HepG2 (cell line): ENCODE measurements around the gene BCAS3. TPM values are rescaled to one million over a fixed set of nuclear protein-coding genes. Genes with fewer than 3 reads are reported as not detected.

Experiments
- CEBPB ChIP-seq: IDR thresholded peaks from 2 replicates; pipeline ENCODE4 v1.6.1; 2011; ENCODE audit warnings: low read depth, low read length, improper control_type of control experiment, borderline replicate concordance
- EZH2 ChIP-seq: conservative IDR thresholded peaks from 2 replicates; pipeline ENCODE4 v1.6.1; 2012; ENCODE audit warnings: mild to moderate bottlenecking, low read depth, low read length, moderate library complexity
- GATAD2A ChIP-seq: IDR thresholded peaks from 2 replicates; pipeline ENCODE4 v1.6.1; 2016
- HDAC2 ChIP-seq: sonication (generic); formaldehyde crosslinking; IDR thresholded peaks from 2 replicates; pipeline ENCODE4 v1.4.0; 2020; ENCODE audit warnings: missing genetic modification reagents
- ISL2 ChIP-seq: sonication (generic); formaldehyde crosslinking; IDR thresholded peaks from 2 replicates; pipeline ENCODE4 v1.5.0; 2020; ENCODE audit warnings: missing genetic modification reagents
- NCOA1 ChIP-seq: sonication (generic); formaldehyde crosslinking; IDR thresholded peaks from 2 replicates; pipeline ENCODE4 v1.9.0; 2021; ENCODE audit warnings: missing genetic modification reagents
- NFIB ChIP-seq: sonication (generic); formaldehyde crosslinking; IDR thresholded peaks from 2 replicates; pipeline ENCODE4 v1.9.0; 2021; ENCODE audit warnings: missing genetic modification reagents, mild to moderate bottlenecking, borderline replicate concordance
- NFRKB ChIP-seq: fragments of 450-650 bp; IDR thresholded peaks from 2 replicates; pipeline ENCODE4 v1.6.1; 2017
- RCOR2 ChIP-seq: IDR thresholded peaks from 2 replicates; pipeline ENCODE4 v1.6.1; 2016; ENCODE audit warnings: missing biosample characterization, missing genetic modification reagents
- REL ChIP-seq: sonication (generic); formaldehyde crosslinking; conservative IDR thresholded peaks from 2 replicates; pipeline ENCODE4 v1.8.0; 2022; ENCODE audit warnings: mild to moderate bottlenecking, missing genetic modification reagents, moderate library complexity
- SOX13 ChIP-seq, 3 experiments: fragments of 450-650 bp in 1 of 3; sonication (generic) in 1 of 3; formaldehyde crosslinking in 1 of 3; IDR thresholded peaks in 2 of 3; conservative IDR thresholded peaks in 1 of 3; 2 replicates each; pipeline versions ENCODE4 v1.5.0 to v1.6.1; 2016 to 2020; ENCODE audit warnings: antibody characterized with exemption in 1 of 3, mild to moderate bottlenecking in 1 of 3, missing compliant biosample characterization in 1 of 3, missing genetic modification reagents in 1 of 3, moderate library complexity in 1 of 3
- TEAD3 ChIP-seq: optimal IDR thresholded peaks from 2 replicates; pipeline ENCODE3; 2016; ENCODE audit warnings: borderline replicate concordance
- USF2 ChIP-seq, 2 experiments: sonication (generic) in 1 of 2; formaldehyde crosslinking in 1 of 2; IDR thresholded peaks; 2 replicates each; pipeline versions ENCODE4 v1.5.1 to v1.6.1; 2011 to 2020; ENCODE audit warnings: borderline replicate concordance in 1 of 2, low read depth in 1 of 2, low read length in 1 of 2, mild to moderate bottlenecking in 1 of 2, missing genetic modification reagents in 1 of 2, moderate library complexity in 1 of 2
- ZBTB20 ChIP-seq: sonication (generic); formaldehyde crosslinking; IDR thresholded peaks from 2 replicates; pipeline ENCODE4 v1.8.1; 2023; ENCODE audit warnings: missing genetic modification reagents, low read depth, mild to moderate bottlenecking, borderline replicate concordance
- ZBTB21 ChIP-seq: sonication (generic); formaldehyde crosslinking; IDR thresholded peaks from 2 replicates; pipeline ENCODE4 v1.4.0; 2020; ENCODE audit warnings: missing genetic modification reagents
- ZBTB34 ChIP-seq: sonication (generic); formaldehyde crosslinking; IDR thresholded peaks from 2 replicates; pipeline ENCODE4 v1.8.0; 2022; ENCODE audit warnings: mild to moderate bottlenecking, missing genetic modification reagents
- ZFP82 ChIP-seq: sonication (generic); formaldehyde crosslinking; IDR thresholded peaks from 2 replicates; pipeline ENCODE4 v1.5.1; 2020; ENCODE audit warnings: mild to moderate bottlenecking, missing genetic modification reagents, borderline replicate concordance
- ZFY ChIP-seq: sonication (generic); formaldehyde crosslinking; IDR thresholded peaks from 2 replicates; pipeline ENCODE4 v1.4.0; 2020; ENCODE audit warnings: missing genetic modification reagents
- ZNF143 ChIP-seq: sonication (generic); formaldehyde crosslinking; IDR thresholded peaks from 2 replicates; pipeline ENCODE4 v1.4.0; 2020; ENCODE audit warnings: missing genetic modification reagents
- ZNF280D ChIP-seq: sonication (generic); formaldehyde crosslinking; IDR thresholded peaks from 2 replicates; pipeline ENCODE4 v1.5.1; 2020; ENCODE audit warnings: mild to moderate bottlenecking, missing genetic modification reagents
- ZNF317 ChIP-seq: sonication (generic); formaldehyde crosslinking; IDR thresholded peaks from 2 replicates; pipeline ENCODE4 v1.5.0; 2020; ENCODE audit warnings: mild to moderate bottlenecking, missing genetic modification reagents
- ZNF674 ChIP-seq: sonication (generic); formaldehyde crosslinking; IDR thresholded peaks from 2 replicates; pipeline ENCODE4 v1.5.0; 2020; ENCODE audit warnings: low read depth, mild to moderate bottlenecking, missing genetic modification reagents
- ZNF75D ChIP-seq: sonication (generic); formaldehyde crosslinking; IDR thresholded peaks from 2 replicates; pipeline ENCODE4 v1.8.1; 2023; ENCODE audit warnings: missing genetic modification reagents, mild to moderate bottlenecking, borderline replicate concordance
- ZNF766 ChIP-seq: sonication (generic); formaldehyde crosslinking; IDR thresholded peaks from 2 replicates; pipeline ENCODE4 v1.5.0; 2020; ENCODE audit warnings: missing genetic modification reagents, borderline replicate concordance
- polyA plus RNA-seq, 8 experiments: library from polyadenylated mRNA; depleted of rRNA in 3 of 8; stranded (reverse) in 7 of 8; unstranded in 1 of 8; fragments of >200 nt; fragmentation: Illumina TruSeq in 4 of 8; extraction: Trizol in 4 of 8; gene quantifications; 2 replicates each; pipeline versions ENCODE4 v1.2.1 to v1.2.3, GENCODE V29; 2011 to 2016; ENCODE audit warnings: low read depth in 4 of 8, missing spikeins in 1 of 8, mixed read lengths in 1 of 8; ENCODE audit not compliant: insufficient read depth in 1 of 8
- total RNA-seq, 5 experiments: library from RNA; depleted of rRNA; stranded (reverse); fragments of >200 nt; fragmentation: Illumina TruSeq; extraction: Trizol; gene quantifications; 2 replicates each; pipeline ENCODE4 v1.2.3, GENCODE V29; 2016; ENCODE audit warnings: low read depth in 1 of 5

The BCAS3 gene
- total and polyA plus RNA-seq, 2 of the 13 experiments (the other 11 are each of a cell fraction or from before 2014, with no cell fraction given) = 10.7 to 11.2 TPM

GRCh38 chr17:61065263-61065773 is 387.7 kb downstream of the BCAS3 start (continued):
- peak; percentile 64 for TF ChIP-seq GATAD2A (CRISPR knock-in tag)
- TF ChIP-seq TEAD3 (CRISPR knock-in tag) = peak; percentile 26
- 0 out of 2 replicates have a peak, but pooled peaks have one; percentile 9 for TF ChIP-seq ISL2 (CRISPR knock-in tag)
- TF ChIP-seq USF2 (IDR thresholded peaks at IDR 0.05; ENCODE audit: low read depth, low read length) = no peak
- no peak for TF ChIP-seq USF2 (CRISPR knock-in tag; IDR thresholded peaks at IDR 0.05; ENCODE audit: borderline replicate concordance)
- TF ChIP-seq NCOA1 (CRISPR knock-in tag) = no peak
- TF ChIP-seq EZH2 = no peak
- TF ChIP-seq ZBTB34 (CRISPR knock-in tag) = no peak
- TF ChIP-seq NFIB (CRISPR knock-in tag) = no peak
- TF ChIP-seq ZNF766 (CRISPR knock-in tag) = peak; percentile 68; the same call in 1 of the 2 replicates
- no peak for TF ChIP-seq ZBTB20 (CRISPR knock-in tag)
- TF ChIP-seq ZNF674 (CRISPR knock-in tag) = no peak
- TF ChIP-seq ZNF317 (CRISPR knock-in tag) = no peak
- peak; percentile 62; the same call in 1 of the 2 replicates for TF ChIP-seq ZBTB21 (CRISPR knock-in tag)
- TF ChIP-seq SOX13 (IDR thresholded peaks at IDR 0.05) = no peak
- peak in 1 of 2 experiments; percentile 69; a peak in 2 of 4 replicates for TF ChIP-seq SOX13 (CRISPR knock-in tag; conservative IDR thresholded peaks at IDR 0.05 in 1 of 2, IDR thresholded peaks at IDR 0.05 in 1 of 2)
- TF ChIP-seq NFRKB = no peak
- TF ChIP-seq CEBPB = no peak
- peak; percentile 38; the same call in 1 of the 2 replicates for TF ChIP-seq HDAC2
- no peak for TF ChIP-seq ZNF143 (CRISPR knock-in tag)
- no peak for TF ChIP-seq ZFP82 (CRISPR knock-in tag)
- no peak for TF ChIP-seq ZFY (CRISPR knock-in tag)
- TF ChIP-seq ZNF75D (CRISPR knock-in tag) = no peak
- TF ChIP-seq ZNF280D (CRISPR knock-in tag) = no peak
- TF ChIP-seq RCOR2 = 0 out of 2 replicates have a peak, but pooled peaks have one; percentile 11
- no peak for TF ChIP-seq REL (CRISPR knock-in tag)
